Activated CD4-positive, alpha-beta T cell treated with anti-CD3 and anti-CD28 coated beads, Interleukin-2, amount 50 U/mL, for 24 hours (primary cell): ENCODE data around the gene SMG6.
"Not testable (repeated sequence)": the region's sequence is repeated elsewhere in the genome, so short reads cannot be mapped to it uniquely, and the experiment has no call there.

Experiments used
- DNase-seq, 2 donors: peaks; one replicate each; pipeline ENCODE4 v3.0.0-alpha.2; 2020; ENCODE audit warnings: low read depth in 1 of 2, low spot score in 1 of 2

SMG6 gene

DNA sequence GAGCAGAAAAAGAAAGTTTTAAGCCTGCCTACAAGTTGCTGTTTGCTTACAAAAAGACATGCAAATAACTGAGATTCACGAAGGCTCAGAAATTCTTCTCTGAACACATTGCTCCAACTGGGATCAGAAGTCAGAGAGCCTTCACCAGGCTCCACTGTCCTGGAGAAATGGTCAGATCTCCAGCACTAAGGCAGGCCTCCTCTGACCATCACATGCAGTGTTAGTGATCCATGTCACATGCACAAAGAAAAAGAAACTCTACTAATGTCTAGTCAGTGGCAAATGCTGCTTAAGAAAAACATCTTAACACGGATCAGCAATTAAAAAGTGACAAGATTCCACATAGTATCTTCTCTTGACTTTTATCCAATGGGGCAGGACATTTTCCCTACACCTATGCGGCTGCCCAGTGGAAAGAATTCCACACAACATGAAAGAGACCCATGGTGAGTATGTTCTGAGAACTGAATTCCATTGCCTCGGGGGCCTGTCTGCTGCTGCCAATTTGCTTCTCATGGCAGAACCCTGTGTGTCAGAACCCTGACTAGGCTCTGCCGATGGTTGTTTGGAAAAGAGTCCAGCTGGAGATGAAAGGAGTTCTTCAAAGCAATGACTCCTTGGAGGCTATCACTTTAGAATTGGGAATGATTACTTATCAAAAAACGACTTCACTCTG lies 152.1 kb downstream of the SMG6 start:
- no peak for DNase-seq

GRCh38 chr17:2150806-2151205 lies 152.8 kb downstream of the SMG6 start:
- no peak for DNase-seq

GRCh38 chr17:2149934-2150333 lies 153.7 kb downstream of the SMG6 start:
- DNase-seq, result no peak

DNA sequence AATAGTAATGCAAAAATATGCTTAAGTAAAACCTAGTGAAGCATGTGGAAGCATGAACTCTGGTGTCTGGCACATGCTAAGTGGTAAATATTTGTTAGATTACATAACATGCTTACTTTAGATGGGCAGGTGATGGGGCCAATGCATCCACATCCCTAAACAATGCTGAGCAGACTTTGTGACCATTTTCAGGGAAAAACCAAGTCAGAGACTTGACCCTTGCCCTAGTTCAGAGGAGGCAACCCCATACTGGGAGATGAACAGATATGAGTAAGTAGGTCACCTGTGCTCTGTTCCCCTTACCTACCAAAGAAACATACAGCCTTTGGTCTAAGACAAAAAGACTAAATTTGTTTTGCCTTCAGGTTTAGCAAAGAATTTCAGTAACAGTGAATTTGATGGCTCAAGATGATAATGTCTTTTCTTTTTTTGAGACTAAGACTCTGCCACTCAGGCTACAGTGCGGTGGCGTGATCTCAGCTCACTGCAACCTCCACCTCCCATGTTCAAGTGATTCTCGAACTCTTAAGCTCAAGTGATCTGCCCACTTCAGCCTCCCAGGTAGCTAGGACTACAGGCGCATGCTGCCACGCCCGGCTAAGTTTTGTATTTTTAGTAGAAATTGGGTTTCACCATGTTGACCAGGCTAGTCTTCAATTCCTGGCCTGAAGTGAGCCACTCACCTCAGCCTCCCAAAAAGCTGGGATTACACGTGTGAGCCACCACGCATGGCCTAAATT lies 157.3 kb downstream of the SMG6 start:
- DNase-seq, result no peak

DNA sequence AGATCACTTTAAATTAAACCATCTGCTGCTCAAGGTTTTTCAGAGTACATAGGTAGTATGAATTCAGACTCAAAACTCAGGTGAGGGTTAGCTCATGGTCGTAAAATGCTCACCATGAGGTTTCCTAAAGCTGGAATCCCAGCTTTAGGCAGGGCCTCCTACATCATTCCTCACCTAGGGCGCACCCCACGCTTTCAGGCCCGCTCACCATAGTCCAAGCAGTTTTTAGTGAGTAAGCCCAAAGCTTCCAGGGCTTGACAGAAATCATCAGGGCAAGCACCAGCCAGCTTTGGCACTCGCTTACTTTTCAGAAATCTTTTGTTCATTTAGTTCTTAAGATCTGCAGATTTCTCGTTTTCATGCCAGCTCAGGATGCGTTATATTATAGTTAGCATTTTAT lies 158.9 kb downstream of the SMG6 start:
- DNase-seq, result no peak

- no peak for DNase-seq
Measured at GRCh38 chr17:2143332-2143731, 160.3 kb downstream of the SMG6 start.

DNA sequence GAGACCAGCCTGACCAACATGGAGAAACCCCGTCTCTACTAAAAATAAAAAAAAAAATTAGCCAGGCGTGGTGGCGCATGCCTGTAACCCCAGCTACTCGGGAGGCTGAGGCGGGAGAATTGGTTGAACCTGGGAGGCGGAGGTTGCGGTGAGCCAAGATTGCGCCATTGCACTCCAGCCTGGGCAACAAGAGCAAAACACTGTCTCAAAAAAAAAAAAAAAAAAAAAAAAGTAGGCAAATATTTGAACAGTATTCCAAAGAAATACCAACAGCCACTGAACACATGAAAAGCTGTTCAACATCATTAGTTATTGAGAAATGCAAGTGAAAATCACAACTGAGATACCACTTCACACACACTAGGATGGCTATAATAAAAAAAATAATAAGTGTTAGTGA lies 160.9 kb downstream of the SMG6 start:
- not testable (repeated sequence) for DNase-seq

- no peak for DNase-seq
Measured at GRCh38 chr17:2140683-2141082, 162.9 kb downstream of the SMG6 start.

GRCh38 chr17:2138761-2139160 lies 164.8 kb downstream of the SMG6 start:
- no peak for DNase-seq

DNA sequence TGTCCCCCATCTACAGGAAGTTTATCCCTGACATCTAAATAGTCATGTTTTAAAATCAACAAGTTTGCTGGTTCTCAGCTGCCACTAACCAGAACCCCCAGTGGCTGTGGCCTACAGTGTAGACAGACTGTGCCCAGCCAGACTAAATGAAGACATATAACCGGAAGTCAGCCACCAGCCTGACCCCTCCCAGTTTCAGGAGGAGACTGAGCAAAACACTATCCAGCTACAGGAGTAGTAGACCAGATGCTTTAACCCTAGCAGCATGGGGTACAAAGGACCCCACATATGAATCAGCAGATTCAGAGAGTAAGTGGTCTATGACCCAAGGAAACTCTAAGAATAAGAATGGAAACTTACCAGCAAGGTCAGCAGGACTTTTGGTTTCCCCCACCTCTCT lies 165.3 kb downstream of the SMG6 start:
- no peak for DNase-seq

DNA sequence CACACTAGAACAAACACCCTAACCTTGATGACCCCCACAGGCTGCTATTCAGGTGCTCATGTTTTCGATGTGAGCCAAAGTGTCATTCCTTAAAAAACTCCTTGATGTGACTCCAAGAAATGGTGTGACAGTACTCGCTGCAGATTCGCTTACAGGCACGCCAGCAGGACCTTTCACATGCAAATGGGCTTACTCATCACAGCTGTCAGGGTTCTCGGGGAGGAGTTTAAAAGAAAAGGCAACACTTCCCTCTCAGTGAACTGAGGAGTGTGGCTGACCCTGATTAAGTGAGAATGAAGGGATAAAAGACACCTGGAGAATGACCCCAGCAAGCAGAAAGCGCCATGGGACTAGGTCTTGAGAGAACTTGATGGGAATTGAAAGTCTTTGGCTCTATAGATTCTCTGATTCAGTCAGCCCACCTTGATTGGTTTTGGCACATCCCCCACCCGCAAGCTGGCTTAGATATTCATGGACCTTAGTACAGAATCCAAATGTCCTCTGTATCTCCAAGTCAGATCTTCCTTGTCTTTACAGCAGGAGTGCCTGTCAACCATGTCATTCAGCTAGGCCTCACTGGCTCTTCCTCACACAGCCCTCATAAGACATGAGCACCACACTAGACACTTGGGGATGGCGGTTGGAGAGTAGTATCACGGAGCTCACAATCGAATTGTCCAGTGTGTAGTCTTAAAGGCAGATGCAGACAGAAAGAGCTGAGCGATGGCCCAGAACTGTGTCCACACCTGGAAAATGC lies 166.1 kb downstream of the SMG6 start:
- no peak for DNase-seq

GRCh38 chr17:2136241-2136640 lies 167.3 kb downstream of the SMG6 start:
- no peak for DNase-seq

DNA sequence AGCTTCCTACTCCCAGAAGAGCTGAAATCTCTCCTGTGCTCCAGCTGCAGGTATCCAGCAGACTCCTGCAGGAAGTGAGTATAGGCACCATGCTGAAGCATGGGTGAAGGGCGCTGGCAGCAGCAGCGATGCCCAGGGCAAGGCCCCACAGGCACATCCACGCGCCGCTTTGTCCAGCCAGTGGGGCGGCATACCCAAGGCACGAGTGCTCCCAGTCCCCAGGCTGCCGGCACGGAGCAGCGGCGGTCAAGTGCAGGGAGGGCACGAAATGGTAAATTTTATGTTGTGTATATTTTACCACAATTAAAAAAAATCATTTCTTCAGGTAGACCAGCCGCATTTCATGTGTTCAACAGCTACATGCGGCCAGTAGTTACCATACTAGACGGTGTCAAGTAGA lies 175.6 kb downstream of the SMG6 start:
- no peak for DNase-seq

DNA sequence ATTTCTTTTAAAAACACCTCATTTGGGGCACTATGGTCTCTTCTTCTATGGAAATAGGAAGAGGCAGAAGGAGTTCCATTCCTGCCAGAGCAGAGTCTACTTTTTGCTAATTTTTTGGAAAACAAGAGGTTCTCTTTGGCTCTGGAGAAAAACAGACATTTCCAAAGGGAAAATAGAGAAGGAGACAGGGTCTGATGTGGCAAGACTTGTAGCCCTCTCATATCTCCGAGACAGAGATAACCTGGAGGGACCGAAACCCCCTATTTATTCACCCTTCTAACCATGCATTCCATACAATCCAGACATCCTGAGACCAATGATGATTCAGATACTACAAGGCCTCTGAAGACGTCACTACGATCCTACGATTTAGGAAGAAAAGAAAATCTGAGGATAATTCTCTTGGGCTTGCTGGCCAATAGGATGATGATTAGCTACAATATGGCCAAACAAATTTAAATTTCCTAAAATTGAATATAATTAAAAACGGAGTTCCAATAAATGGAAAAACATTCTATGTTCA lies 178.5 kb downstream of the SMG6 start:
- DNase-seq, result no peak

GRCh38 chr17:2124391-2124790 lies 179.2 kb downstream of the SMG6 start:
- no peak for DNase-seq

DNA sequence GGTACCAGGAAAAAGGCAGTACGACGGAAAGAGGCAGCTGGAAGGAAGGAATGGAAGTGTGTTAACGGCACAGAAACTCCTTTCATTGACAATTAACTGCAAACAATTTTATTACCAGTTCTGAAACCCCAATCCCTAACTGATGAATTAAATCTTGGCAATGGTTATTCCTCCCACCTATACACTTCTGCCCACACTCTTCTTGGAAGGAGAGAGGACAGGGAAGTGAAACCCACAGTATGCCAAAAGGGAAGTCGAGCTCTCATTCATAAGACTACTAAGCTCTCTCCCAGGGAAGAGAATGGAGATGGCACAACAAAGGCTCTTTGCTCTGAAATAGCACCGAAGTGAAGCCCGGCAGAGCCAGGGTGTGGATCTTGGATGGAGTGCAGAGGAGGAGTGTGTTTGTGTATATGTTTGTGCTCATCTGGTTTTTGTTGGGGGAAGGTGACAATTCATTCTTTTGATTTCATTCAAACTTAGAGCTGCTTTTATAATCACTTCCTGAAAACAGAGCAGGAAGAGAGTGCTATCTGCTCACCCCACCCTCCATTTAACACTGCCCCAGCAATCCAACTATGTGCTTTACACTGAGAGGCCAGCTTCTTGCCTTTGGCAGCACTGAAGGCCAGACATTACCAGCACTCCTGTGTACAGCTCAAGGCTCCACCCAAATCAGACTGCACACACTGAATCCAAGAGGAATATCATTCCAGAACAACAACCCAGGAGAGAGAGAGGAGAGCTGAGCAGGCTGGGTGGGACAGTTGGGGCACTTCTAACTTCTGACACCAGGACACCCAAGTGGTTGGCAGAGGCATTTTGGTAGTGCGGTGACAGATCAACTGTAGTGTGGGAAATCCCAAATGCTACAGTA lies 180.0 kb downstream of the SMG6 start:
- DNase-seq, result no peak

DNA sequence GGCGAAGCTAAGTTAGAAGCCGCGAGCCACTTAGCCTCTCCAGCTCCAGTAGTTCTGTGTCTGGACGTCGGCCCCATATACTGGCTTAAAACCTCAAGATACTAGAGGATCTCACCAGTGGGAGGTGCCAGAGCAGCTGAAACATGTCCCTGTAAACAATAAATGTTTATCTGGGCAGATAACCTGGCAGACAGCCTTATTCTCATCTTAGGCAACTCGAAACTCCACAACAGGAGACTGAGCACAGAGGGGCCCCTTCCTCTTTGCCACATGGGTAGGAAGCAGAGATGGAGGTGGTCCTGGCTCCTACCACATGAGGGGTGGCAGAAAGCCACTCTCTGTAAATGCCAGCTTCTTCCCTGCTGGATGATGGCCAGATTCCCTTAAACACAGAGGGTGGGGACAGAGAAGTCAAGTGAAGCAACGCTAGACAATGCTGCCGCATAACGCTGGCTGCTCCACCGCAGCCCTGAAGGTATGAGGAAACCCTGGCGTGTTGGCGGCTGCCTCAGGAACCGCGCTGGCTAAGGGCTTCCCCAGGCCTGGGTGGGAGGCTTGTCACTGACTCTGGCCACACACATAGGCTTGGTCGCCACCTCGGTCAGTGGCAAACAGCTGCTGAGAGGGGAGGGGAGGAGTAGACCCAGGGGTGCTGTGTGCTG lies 180.8 kb downstream of the SMG6 start:
- no peak for DNase-seq

DNA sequence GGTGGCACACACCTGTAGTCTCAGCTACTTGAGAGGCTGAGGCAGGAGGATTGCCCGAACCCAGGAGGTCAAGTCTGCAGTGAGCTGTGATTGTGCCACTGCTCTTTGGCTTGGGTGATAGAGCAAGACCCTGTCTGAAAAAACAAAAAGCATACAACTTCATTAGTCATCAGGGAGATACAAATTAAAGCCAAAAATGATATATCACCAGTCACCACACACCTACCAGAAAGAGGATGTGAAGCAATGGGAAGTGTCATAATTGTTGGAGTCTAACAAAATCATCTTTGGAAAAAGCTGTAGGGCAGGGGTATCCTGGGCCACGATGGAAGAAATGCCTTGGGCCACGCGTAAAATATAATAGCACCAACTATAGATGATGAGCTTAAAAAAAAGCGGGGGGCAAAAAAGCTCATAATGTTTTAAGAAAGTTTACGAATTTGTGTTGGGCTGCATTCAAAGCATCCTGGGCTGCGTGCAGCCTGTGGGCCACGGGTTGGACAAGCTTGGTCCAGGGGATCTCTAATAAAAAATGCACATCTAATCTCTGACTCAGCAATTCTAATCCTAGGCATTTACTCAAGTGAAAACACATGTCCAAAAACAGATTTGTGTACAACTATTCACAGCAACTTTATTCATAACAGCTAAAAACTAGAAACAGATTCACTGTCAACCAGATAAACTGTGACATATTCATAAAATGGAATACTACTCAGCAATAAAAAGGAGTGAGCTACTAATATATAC lies 182.8 kb downstream of the SMG6 start:
- no peak for DNase-seq

DNA sequence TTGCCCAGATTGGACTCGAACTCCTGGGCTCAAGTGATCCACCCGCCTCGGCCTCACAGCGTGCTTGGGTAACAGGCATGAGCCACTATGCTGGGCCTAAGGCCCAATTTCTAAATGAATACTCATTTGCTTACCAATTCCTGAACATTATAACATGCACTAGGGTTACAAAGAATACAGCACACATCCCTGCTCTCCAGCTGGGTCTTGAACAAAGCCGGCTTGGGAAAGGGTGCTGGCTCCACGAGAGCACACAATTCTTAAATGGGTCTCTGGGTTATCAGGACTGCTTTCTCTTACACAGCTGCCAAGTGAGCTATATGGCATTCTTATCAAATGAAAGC lies 190.3 kb downstream of the SMG6 start:
- DNase-seq, result no peak

DNA sequence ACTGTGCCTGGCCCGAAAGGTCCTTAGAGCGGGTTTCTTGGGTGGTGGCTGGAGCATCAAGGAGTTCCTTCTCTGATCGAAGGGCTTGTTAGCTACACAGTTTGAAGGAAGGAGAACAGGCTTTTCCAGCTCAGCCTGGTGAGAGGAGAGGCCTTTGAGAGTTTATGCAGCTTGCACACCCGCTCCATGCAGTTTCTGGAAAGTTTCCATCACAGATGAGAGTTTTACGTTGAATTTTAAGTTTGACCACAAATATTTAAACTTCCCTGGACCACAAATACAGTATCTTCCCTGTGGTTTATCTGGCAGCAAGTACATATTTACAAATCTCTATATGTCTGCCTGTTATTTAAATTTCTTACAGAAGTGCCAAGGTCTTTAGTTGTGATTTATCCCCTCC lies 191.9 kb downstream of the SMG6 start:
- no peak for DNase-seq
